Stimulated activated CD4-positive, alpha-beta T cell treated with anti-CD3 and anti-CD28 coated beads, Interleukin-15, amount 100 ng/mL, for 1 hour (primary cell): ENCODE measurements around the gene DAZAP1.

ENCODE experiments used
- DNase-seq, 2 donors: peaks; one replicate each; pipeline ENCODE4 v3.0.0-alpha.2; 2020; ENCODE audit warnings: low read depth in 1 of 2, low spot score in 1 of 2

The DAZAP1 gene

DNA sequence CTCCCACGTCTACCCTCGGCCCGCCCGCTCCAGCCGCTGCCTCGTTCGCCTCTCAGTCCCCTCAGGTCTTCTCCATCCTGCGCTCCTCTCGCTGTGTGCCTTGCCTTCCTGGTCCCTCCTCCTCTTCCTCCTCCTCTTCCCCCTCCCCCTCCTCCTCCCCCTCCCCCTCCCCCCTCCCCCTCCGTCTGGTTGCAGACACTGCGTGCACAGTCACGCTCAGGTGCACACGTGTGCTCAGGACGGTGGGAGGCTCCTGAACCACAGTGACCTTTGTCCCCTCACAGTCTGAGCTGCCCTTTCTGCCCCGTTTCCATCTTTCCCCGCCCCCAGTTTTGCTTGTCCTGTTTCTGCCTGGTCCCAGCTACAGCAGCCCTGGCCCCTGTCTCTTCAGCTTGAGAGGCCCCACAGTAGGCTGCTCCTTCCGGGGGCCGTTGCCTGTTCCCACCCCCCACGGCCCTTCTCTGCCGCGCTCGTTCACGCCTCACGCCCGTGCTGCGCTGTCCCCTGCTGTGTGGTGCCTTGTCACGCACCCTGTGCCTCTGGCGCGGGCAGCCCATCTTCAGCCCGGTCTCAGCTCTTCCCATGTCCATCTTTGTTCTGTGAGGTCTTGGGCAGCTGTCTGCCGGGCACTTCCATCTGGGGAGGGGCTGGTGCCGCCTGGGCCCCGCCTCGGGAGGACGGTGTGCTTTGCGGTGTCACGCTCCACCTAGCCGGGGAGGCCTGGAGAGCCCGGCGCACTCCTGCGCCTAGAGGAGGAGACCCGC lies 17.0 kb downstream of the DAZAP1 start:
- no peak for DNase-seq

- no peak for DNase-seq
These were observed 17.9 kb downstream of the DAZAP1 start for GRCh38 chr19:1425102-1425837.

DNA sequence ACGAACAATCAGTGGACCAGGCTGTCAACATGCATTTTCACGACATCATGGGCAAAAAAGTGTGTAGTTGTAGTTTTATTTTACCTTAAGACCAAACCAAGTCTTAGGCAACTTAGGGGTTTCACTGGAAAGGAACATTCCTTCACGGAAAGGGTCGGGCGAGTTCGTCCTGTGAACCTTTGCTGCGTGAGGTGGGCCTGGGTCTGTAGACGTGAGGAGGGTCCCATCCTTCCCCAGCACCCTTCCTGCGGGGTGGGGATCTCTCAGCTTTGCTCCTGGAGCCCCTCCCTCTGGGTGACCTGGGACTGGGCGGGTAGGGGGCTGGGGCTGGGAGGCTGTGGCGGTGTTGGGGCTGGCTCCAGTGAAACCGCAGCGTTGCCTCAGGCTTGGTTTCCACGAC lies 18.5 kb downstream of the DAZAP1 start:
- no peak for DNase-seq

GRCh38 chr19:1426736-1427135 lies 19.4 kb downstream of the DAZAP1 start:
- DNase-seq = no peak

DNA sequence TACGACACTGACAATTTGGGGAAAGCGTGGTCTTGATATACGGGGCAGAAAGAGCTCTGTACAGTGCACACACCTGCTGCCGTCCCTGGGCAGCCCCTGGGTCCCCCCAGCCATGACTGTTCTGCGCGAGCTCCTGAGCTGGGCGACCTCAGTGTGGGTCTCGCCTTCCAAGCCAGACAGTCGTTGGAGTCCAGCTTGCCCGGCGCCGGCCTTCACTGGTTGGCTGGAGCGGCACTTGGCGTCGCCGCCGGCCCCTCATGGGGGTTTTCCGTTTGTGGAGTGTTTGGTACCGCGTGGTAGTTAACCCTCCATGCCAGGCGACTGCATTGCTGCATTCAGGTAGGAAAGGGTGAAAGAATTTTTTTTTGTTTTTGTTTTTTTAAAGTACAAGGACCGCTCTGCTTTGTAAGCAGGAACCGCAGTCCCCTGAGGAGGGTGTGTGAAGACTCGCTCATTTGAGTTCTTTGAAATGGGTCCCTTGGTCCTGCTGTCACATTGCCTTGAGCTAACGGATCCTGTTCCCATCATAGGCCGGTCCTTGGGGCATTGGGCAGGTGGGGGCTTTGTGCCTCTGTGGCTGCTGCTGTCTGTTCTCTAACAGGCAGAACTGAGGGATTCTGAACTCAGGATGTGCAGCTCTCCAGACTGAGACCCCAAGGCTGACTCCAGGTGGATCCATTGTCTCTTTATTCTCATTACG lies 20.0 kb downstream of the DAZAP1 start:
- no peak for DNase-seq

- no peak for DNase-seq
These were observed 21.5 kb downstream of the DAZAP1 start for GRCh38 chr19:1428738-1429391.

DNA sequence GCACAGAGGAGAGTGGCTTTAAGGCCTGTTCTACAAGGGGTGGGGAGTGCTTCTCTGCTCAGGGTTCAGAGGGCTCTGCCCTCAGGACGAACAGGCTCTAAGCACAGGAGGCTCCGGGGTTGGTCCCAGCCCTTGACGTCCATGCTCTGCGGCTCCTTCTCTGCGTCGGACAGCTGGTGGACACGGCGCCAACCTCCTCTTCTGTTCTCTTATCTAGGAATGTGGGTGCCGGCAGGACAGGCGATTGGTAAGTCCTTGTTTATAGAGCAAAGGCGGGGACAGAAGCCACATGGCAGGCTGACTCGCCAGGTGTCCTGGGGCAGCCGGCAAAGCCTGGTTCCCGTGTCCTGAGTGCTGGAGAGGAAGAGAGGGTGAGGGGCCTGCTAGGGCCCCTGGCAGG lies 22.4 kb downstream of the DAZAP1 start:
- DNase-seq = no peak

- no peak for DNase-seq
These were observed 22.9 kb downstream of the DAZAP1 start for GRCh38 chr19:1430246-1430645.

GRCh38 chr19:1431759-1432506 lies 24.5 kb downstream of the DAZAP1 start:
- DNase-seq = no peak

DNA sequence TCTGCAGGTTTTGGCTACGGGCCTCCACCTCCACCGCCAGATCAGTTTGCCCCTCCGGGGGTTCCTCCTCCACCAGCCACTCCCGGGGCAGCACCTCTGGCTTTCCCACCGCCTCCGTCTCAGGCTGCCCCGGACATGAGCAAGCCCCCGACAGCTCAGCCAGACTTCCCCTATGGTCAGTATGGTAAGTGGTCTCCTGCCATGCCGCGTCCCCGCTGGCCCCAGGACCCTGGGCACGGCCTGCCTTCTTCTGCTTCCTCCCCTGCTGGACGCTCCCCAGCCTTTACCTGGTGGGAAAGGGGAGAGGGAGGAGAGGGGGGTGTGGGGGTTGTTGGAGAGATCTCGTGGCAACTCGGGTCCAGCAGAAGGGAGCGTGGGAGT lies 25.1 kb downstream of the DAZAP1 start:
- no peak for DNase-seq

- DNase-seq = no peak
These were observed 26.0 kb downstream of the DAZAP1 start for GRCh38 chr19:1433119-1434039.

- DNase-seq = no peak
These were observed 26.6 kb downstream of the DAZAP1 start for GRCh38 chr19:1434040-1434366.

GRCh38 chr19:1434577-1435060 lies 27.2 kb downstream of the DAZAP1 start:
- no peak for DNase-seq

GRCh38 chr19:1435378-1435989 lies 28.1 kb downstream of the DAZAP1 start:
- DNase-seq = no peak

DNA sequence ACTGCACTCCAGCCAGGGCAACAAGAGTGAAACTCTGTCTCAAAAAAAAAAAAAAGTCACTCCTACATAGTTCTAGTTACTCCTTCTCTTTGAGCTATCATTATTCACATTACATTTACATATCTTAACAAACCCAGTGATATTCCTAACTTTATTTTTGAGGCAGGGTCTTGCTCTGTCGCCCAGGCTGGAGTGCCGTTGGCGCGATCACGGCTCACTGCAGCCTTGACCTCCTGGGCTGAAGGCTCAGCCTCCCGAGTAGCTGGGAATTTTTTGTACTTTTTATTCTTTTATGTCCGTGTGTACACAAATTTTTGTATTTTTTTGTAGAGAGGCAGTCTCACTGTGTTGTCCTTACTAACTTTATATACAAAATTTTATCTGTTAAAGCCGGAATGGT lies 30.2 kb downstream of the DAZAP1 start:
- DNase-seq = no peak

DNA sequence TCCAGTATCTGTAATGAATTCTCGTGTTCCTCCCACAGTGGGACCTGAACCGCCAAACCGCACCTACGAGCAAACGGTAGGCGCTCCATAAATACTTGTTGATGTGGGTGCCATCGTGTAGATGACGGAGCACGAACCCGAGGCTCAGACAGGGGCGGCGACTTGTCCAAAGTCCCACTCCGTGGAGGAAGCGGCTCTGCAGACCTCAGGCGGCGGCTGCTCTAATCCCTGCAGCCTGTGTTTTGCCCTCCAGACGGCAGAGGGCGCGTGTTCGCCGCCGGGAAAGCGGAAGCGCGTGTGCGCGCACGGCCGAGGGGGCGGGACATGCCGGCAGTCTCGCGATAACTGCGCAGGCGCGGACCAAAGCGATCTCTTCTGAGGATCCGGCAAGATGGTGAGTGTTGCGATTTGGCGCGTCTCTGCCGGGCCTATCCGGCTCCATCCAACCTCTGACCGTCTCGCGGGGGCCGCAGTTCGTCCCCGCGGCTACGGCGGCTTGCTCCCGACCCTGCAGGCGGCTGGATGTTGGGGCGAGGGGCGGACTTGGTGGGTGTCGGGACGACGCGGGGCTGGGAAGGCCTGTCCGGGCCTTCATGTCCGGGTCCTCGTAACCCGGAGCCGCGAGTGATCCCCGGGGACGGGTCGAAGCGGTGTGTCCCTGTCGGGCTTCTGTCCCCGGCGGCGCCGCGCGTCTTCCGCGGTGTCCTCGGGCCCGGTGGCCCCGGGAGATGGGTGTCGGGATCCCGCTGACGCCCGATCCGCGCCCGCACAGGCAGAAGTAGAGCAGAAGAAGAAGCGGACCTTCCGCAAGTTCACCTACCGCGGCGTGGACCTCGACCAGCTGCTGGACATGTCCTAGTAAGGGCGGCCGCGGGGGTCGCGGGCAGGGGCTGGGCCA lies 30.9 kb downstream of the DAZAP1 start, which contains the start of gene RPS15:
RPS15 (plus strand) TSS at position 362 of the 898 bp plus-strand sequence; CDS start at position 392, 30 bp downstream.
- DNase-seq = peak; percentile 95

- no peak for DNase-seq
These were observed 31.6 kb downstream of the DAZAP1 start for GRCh38 chr19:1438933-1439354.
